Endothelial cell of umbilical vein (primary cell): ENCODE data around the gene CDC16. TPM values are rescaled to one million over a fixed set of nuclear protein-coding genes. Genes with fewer than 3 reads are reported as not detected.

Experiments used
- BruUV-seq: library from RNA; stranded (reverse); fragments of 400-500 nt; replicated peaks from 2 replicates; lab custom pipeline; 2021; lab: Mats Ljungman, UMichigan
- CTCF ChIA-PET: fragments of 300-600, 350-600 bp; sonication (Branson Sonifier 250); formaldehyde crosslinking; loops from one replicate; lab custom pipeline; 2021; ENCODE audit warnings: antibody characterized with exemption, inconsistent platforms; lab: Charles Lee
- POLR2A ChIA-PET: fragments of 300-600, 350-600 bp; sonication (Branson Sonifier 250); formaldehyde crosslinking; loops from one replicate; lab custom pipeline; 2021; ENCODE audit warnings: antibody characterized with exemption, inconsistent platforms; lab: Charles Lee
- DNase-seq: peaks from one replicate; pipeline ENCODE4 v3.0.0-alpha.2; 2011; ENCODE audit warnings: low read depth, low spot score
- FAIRE-seq: peaks from 2 replicates; lab custom pipeline; 2011; peaks lifted over from hg19 to GRCh38; lab: Jason Lieb, UNC
- H2AFZ ChIP-seq: 2 replicates; pipeline ENCODE4 v1.6.0; 2012; ENCODE audit warnings: low read depth, low read length, control low read depth, inconsistent platforms
- H3K27ac ChIP-seq: 2 replicates; pipeline ENCODE4 v1.5.1; 2011; ENCODE audit warnings: low read depth, mild to moderate bottlenecking, control low read depth, low read length, moderate library complexity; ENCODE audit not compliant: insufficient read depth
- H3K27me3 ChIP-seq, 2 experiments: 2 replicates each; pipeline versions ENCODE4 v1.6.0 to v1.6.1; 2011; ENCODE audit warnings: low read length in 2 of 2, mixed read lengths in 1 of 2; ENCODE audit not compliant: control insufficient read depth in 2 of 2, insufficient read depth in 2 of 2
- H3K36me3 ChIP-seq, 2 experiments: 2 replicates in 1 of 2; 3 replicates in 1 of 2; pipeline ENCODE4 v1.5.1; 2011; ENCODE audit warnings: low read length in 2 of 2, mild to moderate bottlenecking in 1 of 2, moderate library complexity in 1 of 2; ENCODE audit not compliant: control insufficient read depth in 2 of 2, insufficient read depth in 2 of 2; ENCODE audit errors: extremely low read depth in 1 of 2
- H3K4me1 ChIP-seq: 3 replicates; pipeline ENCODE4 v1.5.1; 2011; ENCODE audit warnings: mild to moderate bottlenecking, low read length; ENCODE audit not compliant: control insufficient read depth, insufficient read depth; ENCODE audit errors: extremely low read depth
- H3K4me2 ChIP-seq: 2 replicates; pipeline ENCODE4 v1.6.1; 2011; ENCODE audit warnings: low read length, control low read depth, mixed read lengths; ENCODE audit not compliant: insufficient read depth
- H3K4me3 ChIP-seq, 3 experiments: fragments of 200-600 bp in 1 of 3; sonication (generic), shearing (Covaris generic) in 1 of 3; replicated peaks in 1 of 3; 2 replicates each; pipeline ENCODE4 v1.5.1; 2011 to 2016; ENCODE audit warnings: control low read depth in 3 of 3, low read length in 3 of 3, mild to moderate bottlenecking in 2 of 3, inconsistent platforms in 1 of 3, low read depth in 1 of 3, moderate library complexity in 1 of 3; ENCODE audit not compliant: insufficient read depth in 1 of 3
- H3K79me2 ChIP-seq: 2 replicates; pipeline ENCODE4 v1.6.0; 2012; ENCODE audit warnings: low read length, inconsistent platforms; ENCODE audit not compliant: control insufficient read depth, insufficient read depth
- H3K9ac ChIP-seq: replicated peaks from 2 replicates; pipeline ENCODE3; 2011; ENCODE audit warnings: low read length, control low read depth; ENCODE audit not compliant: insufficient read depth; ENCODE audit errors: extremely low read depth
- H3K9me1 ChIP-seq: replicated peaks from 3 replicates; pipeline ENCODE4 v1.6.0; 2011; ENCODE audit warnings: mild to moderate bottlenecking, low read length; ENCODE audit not compliant: control insufficient read depth, insufficient read depth; ENCODE audit errors: extremely low read depth
- H3K9me3 ChIP-seq: replicated peaks from 2 replicates; pipeline ENCODE4 v1.5.1; 2012; ENCODE audit warnings: low read length, inconsistent platforms; ENCODE audit not compliant: control insufficient read depth, insufficient read depth
- H4K20me1 ChIP-seq: replicated peaks from 2 replicates; pipeline ENCODE3; 2011; ENCODE audit warnings: mild to moderate bottlenecking, low read length; ENCODE audit not compliant: control insufficient read depth, insufficient read depth; ENCODE audit errors: extremely low read depth
- CTCF ChIP-seq, 2 donors: IDR thresholded peaks; 1 replicate in 1 of 2; 2 replicates in 1 of 2; pipeline ENCODE4 v1.5.1; 2011; ENCODE audit warnings: low read length in 2 of 2, mild to moderate bottlenecking in 2 of 2, moderate library complexity in 2 of 2, control low read depth in 1 of 2, inconsistent platforms in 1 of 2, low read depth in 1 of 2; ENCODE audit not compliant: insufficient read depth in 1 of 2; ENCODE audit errors: extremely low read depth in 1 of 2
- EZH2 ChIP-seq: IDR thresholded peaks from 2 replicates; pipeline ENCODE4 v1.6.1; 2012; ENCODE audit warnings: borderline replicate concordance, low read depth, mild to moderate bottlenecking, moderate library complexity, low read length, inconsistent platforms; ENCODE audit not compliant: severe bottlenecking
- FOS ChIP-seq: IDR thresholded peaks from 2 replicates; pipeline ENCODE4 v1.6.1; 2011; ENCODE audit warnings: mild to moderate bottlenecking, low read length, moderate library complexity, borderline replicate concordance; ENCODE audit not compliant: insufficient read depth
- GATA2 ChIP-seq: IDR thresholded peaks from 2 replicates; pipeline ENCODE4 v1.7.0; 2011; ENCODE audit warnings: low read depth, mild to moderate bottlenecking, moderate library complexity, mixed read lengths, low read length; ENCODE audit not compliant: insufficient read length, insufficient read depth
- JUN ChIP-seq: IDR thresholded peaks from 2 replicates; pipeline ENCODE4 v1.6.1; 2011; ENCODE audit warnings: borderline replicate concordance, low read depth; ENCODE audit not compliant: insufficient read length, insufficient read depth
- MYC ChIP-seq: IDR thresholded peaks from one replicate; pipeline ENCODE4 v1.6.1; 2011; ENCODE audit warnings: mild to moderate bottlenecking, low read depth, low read length
- POLR2A ChIP-seq: IDR thresholded peaks from 2 replicates; pipeline ENCODE4 v1.6.1; 2012; ENCODE audit warnings: low read depth, mild to moderate bottlenecking, control low read depth, low read length
- POLR2AphosphoS5 ChIP-seq: IDR thresholded peaks from 2 replicates; pipeline ENCODE4 v1.6.1; 2012; ENCODE audit warnings: low read depth, mild to moderate bottlenecking, control low read depth, low read length, moderate library complexity; ENCODE audit not compliant: insufficient read depth
- dilution Hi-C: fragments of 300-500 bp; cut with MboI; formaldehyde crosslinking; loops from one replicate; pipeline ENCODE4 v1.15.0; 2019; ENCODE audit warnings: low sequenced_read_pairs; ENCODE audit not compliant: extremely low pct_ligation_motif_present
- intact Hi-C: fragments of 100-400 bp; cut with micrococcal nuclease; formaldehyde crosslinking; loops from one replicate; pipeline ENCODE4 v1.10.0; 2022
- polyA plus RNA-seq, 4 experiments: library from polyadenylated mRNA; depleted of rRNA in 3 of 4; stranded (reverse) in 3 of 4; unstranded in 1 of 4; fragments of >200 nt; gene quantifications; 2 replicates each; pipeline versions ENCODE4 v1.2.1 to v1.2.3, GENCODE V29; 2011 to 2012; ENCODE audit warnings: missing spikeins in 1 of 4
- total RNA-seq: library from RNA; stranded (reverse); gene quantifications from 2 replicates; pipeline ENCODE4 v1.2.3, GENCODE V29; 2021
- TF ChIP-seq, protein P1 (sequence below): IDR thresholded peaks from 2 replicates; pipeline ENCODE4 v1.6.1; 2011; ENCODE audit not compliant: insufficient read depth, insufficient read length

The CDC16 gene
- total and polyA plus RNA-seq, 2 donors (not counting 3 experiments of a cell fraction or from before 2014, with no cell fraction given): 41.6 to 83.3 TPM

GRCh38 chr13:114256547-114256946, 21.9 kb downstream of the CDC16 start:
- no peaks in the 10 kb centered on the region for H3K27me3 ChIP-seq
- no peaks in the 10 kb centered on the region for H4K20me1 ChIP-seq
- CTCF ChIA-PET: no interaction called here
- H3K4me1 ChIP-seq: no peaks in the 10 kb centered on the region
- H3K4me3 ChIP-seq: no peak overlapping the region
- H3K79me2 ChIP-seq: no peaks in the 10 kb centered on the region
- H3K9me3 ChIP-seq: no peaks in the 10 kb centered on the region
- no peak overlapping the region for H2AFZ ChIP-seq
- H3K9ac ChIP-seq: no peak overlapping the region
- DNase-seq: no peak
- intact Hi-C loops (no loop called here), dilution Hi-C loops (no loop called here)
- FAIRE-seq: no peak
- peaks cover 16 to 32% of the 10 kb centered on the region in 2 experiments for H3K36me3 ChIP-seq
- H3K4me2 ChIP-seq: no peak overlapping the region
- TF ChIP-seq JUN (no peak), FOS (no peak), CTCF (IDR thresholded peaks at IDR 0.05; ENCODE audit: extremely low read depth in 1 of 2, insufficient read depth in 1 of 2, low read depth in 1 of 2, low read length in 2 of 2) (no peak), GATA2 (no peak), EZH2 (no peak), POLR2AphosphoS5 (no peak), MYC (no peak), POLR2A (no peak)
- TF ChIP-seq, protein P1, sequence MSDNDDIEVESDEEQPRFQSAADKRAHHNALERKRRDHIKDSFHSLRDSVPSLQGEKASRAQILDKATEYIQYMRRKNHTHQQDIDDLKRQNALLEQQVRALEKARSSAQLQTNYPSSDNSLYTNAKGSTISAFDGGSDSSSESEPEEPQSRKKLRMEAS: no peak
- H3K9me1 ChIP-seq: no peaks in the 10 kb centered on the region
- POLR2A ChIA-PET: no interaction called here
- no peak overlapping the region for H3K27ac ChIP-seq
- BruUV-seq: no TSS peak
